ENCODE data around the gene TXN.
"Not testable (repeated sequence)": the region's sequence is repeated elsewhere in the genome, so short reads cannot be mapped to it uniquely, and the experiment has no call there.

TXN gene

DNA sequence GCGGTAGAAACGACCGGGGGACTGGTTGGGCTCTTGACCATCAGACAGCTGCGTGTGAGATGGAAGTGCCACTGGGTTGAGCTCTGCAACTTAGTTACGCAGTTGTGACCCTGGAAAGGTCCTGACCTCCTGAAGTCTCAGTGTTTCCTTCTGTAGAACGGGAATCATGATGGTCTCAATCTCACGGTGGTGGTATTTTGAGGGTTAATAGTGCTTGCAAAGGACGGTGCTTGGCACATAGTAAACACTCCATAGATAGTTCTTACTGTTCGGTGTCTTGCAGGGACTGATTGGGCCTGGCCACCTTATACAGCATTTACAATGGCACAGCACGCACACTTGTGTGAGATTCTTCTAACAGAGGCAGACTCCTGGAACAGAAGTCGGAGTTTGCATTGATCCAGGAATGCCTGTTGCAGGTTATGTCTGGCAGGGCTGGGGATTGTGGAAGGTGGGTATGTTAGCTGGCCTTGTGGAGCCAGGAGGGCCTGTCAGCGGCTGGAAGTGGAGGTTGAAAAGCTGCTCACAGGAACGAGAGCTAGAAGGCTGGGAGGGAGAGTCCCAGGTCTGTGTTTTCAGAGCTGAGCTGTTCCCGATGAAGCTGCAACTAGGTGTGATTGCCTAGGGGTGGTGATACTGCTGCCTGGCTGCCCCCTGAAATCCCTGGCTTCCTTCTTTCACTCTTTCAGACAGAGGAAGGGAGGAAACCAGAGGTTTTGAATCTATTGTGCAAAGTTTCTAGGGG is 962 bp upstream of the TXN start:
- FAIRE-seq = no peak

DNA sequence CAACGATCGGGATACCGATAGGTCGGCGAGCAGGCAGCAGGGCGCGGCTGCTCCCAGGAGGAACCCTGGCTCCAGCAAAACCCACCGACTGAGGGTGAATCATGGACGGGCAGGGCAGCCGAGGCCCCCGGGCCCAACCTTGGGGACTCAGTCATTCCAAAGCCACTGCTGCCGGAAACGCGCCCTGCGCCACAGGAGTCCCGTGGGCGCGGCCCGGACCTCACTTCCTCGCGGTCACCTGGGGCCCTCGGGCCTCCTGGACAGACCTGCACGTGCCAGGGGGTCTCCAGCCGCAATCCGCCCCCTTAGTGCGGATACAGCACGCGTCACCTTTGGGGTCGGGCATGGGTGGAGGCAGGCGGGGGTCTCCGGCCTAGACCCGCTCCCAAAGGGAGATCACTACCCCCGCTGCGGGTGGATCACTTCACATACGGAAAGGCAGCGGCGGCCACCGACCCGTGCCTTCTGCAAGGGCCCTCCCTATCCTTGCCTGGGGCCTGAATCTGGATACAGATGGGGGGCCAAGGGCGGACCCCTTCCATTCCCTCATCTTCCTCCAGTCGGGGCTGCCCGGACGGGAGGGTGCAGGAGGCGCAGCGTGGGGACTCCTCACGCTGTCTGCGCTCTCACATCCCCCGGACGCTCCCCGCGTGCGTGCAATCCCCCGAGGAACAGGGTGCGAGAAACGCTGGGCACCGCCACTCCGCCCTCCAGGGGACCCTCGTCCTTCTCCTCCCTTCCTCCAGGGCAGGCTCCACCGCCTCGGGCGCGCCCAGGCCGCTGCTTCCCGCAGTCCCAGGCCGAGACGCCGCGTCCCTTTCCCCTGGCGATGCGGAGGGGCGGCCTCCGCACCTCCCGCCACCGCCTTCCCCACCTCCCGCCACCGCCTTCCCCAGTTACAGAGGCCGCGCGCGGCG is 586 bp downstream of the TXN start:
- FAIRE-seq = no peak

DNA sequence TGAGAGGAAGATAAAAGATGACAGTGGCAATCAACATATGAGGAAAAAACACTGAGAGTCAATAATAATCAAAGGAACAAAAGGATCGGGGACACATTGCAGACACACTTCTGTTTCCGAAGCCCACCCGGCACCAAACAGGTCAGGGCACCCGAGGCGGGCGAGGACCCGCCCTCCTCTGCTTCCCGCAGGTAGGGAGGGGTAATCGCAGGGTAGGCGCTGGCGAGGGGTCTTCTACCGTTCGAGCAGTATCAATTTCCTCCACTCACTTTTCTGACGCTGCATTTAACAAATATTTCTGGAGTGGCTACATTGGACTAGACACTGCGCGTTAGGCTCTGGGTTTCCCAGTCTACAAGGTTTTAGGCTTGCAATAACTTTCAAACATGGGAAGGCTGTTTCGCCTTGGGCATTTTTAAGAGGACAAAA is 1.3 kb downstream of the TXN start:
- no peak for FAIRE-seq

DNA sequence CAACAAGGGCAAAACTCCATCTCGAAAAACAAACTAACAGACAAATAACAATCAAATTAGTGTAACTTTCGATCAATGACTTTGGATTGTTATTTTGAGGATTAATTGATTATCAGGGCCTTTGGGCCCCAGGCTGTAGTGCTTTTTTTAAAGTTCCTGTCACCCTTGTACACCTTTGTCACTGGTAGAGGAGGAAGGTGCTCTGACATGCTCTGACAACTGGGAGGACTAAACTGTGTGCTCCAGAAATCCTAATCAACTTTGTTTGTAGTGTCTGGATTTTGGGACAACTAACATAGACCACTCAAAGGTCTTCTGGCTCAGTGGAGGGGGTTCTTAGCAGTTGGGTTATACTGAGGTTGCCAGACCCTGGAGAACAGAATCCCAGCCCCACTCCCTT is 1.8 kb downstream of the TXN start:
- FAIRE-seq = no peak

DNA sequence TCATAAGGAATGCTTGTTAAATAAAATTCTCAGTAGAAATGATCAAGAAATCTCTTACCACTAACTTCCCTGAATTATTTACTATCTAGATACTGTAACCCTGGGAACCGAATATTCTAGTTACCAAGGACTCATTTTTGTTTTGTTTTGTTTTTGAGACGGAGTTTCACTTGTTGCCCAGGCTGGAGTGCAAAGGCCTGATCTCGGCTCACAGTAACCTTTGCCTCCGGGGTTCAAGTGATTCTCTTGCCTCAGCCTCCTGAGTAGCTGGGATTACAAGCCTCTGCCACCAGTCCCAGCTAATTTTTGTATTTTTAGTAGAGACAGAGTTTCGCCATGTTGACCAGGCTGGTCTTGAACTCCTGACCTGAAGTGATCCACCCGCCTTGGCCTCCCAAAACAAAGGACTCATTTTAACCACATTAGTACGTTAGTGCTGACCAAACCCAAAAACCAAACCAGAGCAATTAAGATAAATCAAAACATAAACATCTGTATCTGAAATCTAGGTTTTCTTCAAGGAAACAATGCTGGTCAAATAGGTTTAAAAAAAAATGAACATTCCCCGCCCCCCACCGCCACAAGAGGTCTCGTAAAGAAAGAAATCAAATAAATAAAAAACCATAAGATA is 3.7 kb downstream of the TXN start:
- FAIRE-seq = no peak

DNA sequence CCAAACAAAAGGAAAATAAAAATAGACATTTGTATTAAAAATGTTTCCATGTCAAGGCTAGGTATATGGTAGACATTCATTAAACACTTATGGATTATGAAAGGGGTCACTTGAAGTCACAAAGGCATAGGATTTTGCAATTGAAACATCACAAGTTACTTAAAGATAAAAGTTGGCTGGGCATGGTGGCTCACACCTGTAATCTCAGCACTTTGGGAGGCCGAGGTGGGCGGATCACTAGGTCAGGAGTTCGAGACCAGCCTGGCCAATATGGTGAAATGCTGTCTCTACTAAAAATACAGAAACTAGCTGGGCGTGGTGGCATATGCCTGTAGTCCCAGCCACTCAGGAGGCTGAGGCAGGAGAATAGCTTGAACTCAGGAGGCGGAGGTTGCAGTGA is 4.5 kb downstream of the TXN start:
- FAIRE-seq = not testable (repeated sequence)

DNA sequence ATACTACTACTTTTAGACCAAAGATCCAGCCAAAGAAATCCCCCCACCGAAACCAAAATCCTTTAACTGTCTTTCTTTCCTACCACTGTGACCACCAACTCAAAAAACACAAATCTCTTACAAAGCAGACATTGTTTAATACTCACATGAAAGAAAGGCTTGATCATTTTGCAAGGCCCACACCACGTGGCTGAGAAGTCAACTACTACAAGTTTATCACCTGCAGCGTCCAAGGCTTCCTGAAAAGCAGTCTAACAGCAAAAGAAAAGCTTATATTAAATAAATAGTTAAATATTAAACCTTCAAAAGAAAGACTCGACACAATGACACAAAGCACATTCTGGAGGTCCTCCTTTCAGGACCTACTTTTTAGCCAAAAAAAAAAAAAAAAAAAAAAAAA is 5.1 kb downstream of the TXN start:
- FAIRE-seq = no peak

DNA sequence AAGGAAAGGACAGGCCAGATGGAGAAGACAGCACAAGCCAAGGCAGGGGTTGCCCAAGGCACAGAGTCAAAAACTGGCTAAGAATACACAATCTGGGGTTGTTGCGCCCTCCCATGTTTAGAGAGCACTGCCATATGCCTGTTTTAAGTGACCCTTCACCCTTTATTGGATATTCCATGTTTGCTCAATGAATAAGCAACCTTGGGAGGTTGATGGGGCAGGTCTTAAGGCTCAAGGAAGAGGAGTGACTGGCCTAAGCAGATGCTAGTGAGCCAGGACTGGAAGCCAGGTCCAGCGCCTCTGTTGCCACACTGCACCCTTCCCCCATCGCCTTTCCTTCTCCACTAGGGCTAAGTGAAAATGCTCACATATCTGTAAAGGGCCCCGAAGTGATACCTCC is 6.7 kb downstream of the TXN start:
- FAIRE-seq = no peak

DNA sequence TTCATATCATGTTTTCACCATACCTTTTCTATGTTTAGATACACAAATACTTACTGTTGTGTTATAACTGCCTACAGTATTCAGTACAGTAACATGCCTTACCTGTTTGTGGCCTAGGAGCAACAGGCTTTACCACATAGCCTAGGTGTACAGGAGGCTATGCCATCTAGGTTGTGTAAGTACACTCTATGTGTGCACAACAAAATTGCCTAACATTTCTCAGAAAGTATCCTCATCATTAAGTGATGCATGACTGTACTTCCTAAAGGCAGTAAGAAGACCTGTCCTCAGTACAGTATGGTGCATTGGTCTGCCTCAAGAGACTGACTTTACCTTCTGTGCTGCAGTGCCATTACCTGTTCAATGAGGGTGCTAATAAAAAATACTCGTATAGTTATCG is 7.9 kb downstream of the TXN start:
- no peak for FAIRE-seq

DNA sequence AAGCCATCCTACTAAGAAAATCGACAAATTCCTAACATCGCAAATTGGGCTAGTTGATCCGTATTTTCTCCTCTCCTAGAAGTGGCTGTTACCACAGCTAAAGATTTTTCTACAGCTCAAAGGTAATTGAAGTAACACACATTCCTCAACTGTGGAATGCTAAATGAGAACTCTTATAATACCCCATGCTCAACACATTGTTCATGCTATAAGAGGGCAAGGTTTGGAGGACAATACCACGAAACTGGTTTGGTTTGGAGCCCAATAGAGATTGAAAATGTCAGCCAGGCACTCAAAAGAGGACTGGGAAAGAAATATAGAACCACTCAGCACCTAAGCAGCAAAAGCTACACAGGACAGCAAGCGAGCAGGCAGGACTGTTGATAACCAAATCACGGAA is 10.1 kb downstream of the TXN start:
- FAIRE-seq = no peak

DNA sequence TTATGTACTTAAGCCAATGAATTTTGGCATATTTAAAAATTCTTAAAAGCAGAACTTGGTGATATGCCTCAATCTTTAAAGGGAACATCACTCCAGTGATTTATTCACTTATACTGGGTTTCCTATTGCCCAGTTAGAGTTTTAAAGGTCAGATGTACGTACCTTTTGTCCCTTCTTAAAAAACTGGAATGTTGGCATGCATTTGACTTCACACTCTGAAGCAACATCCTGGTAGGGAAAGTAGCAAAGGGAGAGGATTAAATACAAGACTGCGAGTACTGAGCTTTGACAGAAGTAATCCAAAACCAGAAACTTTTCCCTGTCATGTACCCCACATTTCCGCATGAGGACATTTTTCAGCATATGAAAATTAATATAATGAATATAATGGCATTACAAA is 11.7 kb downstream of the TXN start:
- FAIRE-seq = no peak

DNA sequence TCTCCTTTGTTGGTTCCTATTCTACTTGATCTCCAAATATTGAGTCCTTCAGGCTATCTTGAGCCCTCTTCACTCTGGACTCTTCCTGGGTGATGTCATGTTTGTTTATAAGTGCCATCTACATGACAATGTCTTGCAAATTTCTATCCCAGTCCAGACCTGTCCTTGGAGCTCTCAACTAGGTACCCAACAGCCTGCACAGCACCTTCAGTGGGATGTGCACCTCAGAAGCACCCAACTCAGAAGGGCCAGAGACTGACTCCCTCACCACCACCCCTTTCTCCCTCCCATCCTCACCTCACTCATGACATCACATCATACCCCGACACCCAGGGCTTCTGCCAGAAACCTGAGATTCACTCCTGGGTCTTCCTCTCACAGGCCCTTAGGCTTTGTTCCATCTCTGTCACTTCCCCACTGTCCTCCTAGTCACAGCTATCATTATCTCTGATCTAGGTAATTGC is 14.4 kb downstream of the TXN start:
- FAIRE-seq = no peak

DNA sequence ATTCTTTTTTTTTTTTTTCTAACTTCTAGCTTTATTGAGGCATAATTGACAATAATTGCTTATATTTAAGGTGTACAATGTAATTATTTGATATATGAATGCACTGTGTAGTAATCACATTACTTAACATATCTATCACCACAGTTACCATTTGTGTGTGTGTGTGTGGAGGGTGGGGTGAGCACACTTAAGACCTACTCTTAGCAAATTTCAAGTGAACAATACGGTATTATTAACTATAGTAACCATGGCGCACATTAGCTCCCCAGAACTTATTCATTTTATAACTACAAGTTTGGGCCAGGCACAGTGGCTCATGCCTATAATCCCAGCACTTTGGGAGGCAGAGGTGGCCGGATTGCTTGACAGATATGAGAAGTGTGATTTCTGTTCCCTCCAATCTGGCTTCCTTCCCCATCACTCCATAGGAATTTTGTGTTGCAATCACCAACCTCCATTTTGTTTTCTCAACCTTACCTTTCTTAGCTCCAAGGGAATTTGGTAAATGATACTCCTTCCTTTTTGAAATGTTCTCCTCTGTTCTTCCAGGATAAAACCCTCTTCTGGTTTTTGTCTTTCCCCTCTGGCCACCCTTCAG is 14.9 kb downstream of the TXN start:
- FAIRE-seq = no peak

DNA sequence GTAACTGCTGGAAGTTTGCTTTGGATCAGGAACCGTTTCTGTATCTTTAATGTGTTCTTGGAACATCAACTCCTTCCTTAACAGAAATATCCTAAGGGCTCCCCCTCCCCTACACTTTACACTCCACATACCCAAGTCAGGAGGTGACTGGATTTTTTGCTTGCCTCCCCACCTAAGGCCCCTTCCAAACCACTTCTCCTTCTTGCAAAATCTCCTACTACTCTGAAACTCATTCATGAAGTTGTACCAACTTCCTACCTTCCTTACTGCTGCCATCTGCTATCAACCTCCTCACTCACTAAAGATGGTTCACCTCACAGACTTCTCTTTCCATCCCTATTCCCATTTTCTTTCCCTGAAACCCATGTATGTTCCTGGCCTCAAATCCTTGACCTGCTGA is 16.1 kb downstream of the TXN start:
- FAIRE-seq = no peak

DNA sequence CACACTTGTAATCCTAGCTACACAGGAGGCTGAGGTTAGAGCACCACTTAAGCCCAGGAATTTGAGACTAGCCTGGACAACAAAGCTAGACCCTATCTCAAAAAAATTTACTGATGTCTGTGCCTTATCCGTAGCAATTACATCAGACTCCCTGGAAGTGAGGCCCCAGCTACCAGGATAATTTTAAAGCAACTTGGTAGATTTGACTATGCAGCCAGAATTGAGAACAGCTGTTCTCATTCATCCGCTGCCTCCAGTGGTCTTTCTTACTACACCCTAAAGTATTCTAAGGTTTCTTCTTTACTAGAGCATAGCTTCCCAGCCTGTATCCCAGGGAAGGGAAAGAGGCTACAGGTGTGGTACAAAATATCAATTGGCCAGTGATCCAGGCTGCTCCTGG is 28.0 kb downstream of the TXN start:
- no peak for FAIRE-seq

DNA sequence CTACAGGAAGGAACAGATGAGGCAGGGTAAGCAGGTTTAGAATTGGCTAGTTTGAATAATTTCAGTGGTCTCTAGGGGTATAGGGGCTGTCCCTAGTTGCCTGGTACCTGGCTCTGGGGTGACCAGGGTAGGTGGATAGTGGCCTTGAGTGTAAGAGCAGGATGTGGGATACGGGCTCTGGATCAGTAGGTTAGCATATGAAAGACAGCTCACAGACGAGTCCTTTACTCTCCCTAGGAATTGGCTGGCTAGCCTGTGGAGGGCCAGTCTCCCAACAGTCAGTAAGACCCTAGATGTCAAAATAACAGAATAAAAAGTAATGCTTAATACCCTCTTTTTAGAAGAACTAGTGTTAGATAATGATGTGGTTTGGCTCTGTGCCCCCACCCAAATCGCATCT is 31.7 kb downstream of the TXN start:
- no peak for FAIRE-seq

DNA sequence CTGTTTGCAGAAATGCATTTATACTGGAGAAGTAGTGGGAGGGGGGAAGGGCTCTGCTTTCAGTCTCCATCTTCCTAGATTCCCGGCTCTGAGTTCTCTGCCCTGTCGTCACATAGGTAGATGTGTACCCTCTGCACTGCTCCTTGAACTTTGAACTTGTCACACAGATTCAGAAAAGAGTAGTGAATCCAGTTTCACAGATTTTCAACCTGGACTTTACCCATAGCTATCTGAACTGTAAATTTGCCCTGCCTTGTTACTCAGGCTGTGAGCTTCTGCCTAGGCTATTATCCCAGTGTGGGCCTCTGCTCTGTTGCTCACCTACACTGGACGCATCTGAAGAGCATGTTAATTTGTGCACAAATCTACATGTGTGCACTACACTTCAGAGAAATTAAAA is 35.5 kb downstream of the TXN start:
- no peak for FAIRE-seq

DNA sequence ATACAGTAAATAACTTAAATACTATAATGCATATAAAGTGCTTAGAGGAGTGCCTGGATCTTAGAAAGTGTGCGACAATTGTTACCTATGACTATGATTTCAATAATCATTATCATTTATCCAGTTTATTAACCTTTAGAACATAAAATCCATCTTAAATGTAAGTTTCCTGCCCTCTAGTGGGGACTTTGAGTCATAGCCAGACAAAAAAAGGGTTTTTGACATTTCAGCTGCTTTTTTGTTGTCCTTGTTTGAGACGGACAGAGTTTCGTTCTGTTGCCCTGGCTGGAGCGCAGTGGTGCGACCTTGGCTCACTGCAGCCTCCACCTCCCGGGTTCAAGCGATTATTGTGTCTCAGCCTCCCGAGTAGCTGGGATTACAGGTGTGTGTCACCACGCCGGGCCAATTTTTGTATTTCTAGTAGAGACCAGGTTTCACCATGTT is 38.6 kb downstream of the TXN start:
- peak; percentile 52 for FAIRE-seq

DNA sequence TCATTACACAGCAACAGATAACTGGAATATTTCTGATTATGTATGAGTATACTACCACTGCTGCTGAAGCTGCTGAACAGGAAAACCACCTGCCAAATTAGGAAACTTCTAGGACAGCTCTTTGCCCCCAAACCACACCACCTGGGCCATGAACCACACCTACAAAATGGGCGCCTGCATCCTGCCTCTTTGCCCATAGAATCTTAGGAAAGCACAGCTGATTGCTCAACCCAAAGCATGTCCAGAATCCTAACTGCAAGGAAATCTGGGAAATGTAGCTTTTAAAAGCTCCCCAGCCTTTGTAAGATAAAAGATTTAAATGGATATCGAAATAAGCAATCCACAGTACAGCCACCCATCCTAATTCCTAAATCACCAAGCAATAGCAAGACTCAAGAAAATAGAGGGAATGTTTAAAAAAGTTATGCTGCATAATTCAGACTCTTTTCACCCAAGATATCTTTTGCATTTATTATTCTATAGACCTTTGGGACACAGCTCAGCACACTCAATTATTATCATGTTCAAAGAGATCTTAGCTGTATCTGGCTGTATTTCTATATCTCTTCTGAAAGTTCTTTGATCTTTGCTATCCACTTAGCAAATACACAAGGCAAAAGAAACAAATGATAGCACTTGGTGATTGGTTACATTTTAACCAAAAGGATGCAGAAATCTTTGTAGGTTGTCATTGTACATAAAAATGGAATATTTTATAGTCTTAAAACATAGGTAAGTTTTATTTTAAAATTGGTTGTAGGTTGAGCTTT is 41.5 kb downstream of the TXN start:
- FAIRE-seq = no peak

DNA sequence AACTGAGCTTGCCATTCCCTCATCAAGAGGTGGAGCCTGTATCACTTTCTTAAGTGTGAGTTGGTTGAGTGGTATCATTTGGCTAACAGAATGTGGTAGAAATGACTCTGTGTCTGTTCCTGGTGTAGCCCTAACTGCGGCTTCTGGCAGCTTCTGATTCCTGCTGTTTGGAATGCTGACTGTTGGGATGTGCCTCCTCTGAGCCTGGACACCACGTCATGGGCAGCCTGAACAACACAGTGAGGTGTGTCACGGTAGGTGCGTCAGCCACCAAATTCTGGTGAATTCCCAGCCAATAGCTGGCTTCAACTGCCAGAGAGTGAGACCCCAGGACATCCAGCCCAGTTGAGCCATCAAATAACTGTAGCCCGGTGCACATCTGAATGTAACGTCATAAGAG is 42.2 kb downstream of the TXN start:
- no peak for FAIRE-seq

DNA sequence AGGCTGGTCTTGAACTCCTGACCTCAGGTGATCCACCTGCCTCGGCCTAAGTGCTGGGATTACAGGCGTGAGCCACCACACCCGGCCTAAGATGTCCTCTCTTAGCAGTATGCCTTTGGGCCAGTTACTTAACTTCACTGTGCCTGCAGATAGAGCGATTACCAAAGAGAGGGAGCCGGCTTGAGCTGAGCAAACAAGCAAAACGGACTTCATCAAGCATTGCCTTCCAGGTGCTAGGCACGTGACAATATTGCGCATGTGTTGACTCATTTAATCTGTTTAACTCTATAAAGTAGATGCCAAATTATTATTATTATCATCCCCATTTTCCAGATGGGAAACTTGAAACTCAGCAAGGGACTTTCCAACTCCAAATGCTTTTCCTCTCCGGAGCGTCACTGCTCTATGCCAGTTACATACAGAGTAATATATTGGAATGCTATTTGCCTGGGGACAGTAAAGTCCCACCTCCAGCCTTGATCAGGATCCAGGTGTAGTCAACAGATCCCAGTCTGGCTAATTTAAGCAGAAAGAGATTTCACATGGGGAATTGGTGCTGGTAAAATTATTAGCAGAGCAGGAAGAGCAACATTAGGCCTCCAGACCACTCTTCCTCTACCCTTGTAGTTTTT is 42.8 kb downstream of the TXN start:
- no peak for FAIRE-seq

DNA sequence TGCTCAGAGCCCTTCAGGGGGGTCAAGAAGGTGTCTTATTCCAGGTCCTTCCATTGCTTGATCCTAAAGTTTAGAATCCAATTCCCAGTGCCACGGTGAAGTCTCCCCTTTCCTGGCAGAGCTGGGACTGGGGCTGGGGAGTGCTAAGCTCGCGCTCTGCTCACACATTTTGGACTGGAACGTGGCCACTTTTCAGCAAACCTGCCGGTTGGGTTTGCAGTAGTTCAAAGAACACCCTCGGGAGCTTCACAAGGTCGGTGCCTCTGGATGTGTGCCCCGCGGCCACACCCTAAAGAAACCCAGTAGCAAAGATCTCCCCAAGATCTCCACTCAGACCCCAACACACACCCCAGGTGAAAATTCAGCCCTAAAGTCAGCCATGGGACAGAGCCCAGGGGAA is 48.3 kb downstream of the TXN start, which contains the start of gene C9orf152:
Gene C9orf152 (minus strand): TSS at position 129 of the 400 bp plus-strand sequence. CDS start 580 bp downstream, outside the sequence.
- FAIRE-seq = no peak

All from A204.1 (cell line).